NK-92 (cell line): ENCODE data around the gene QSOX2.

Experiments used
- DNase-seq: peaks from one replicate; lab custom pipeline; 2025; ENCODE audit not compliant: unreplicated experiment; lab: John Stamatoyannopoulos, UW

Gene QSOX2

GRCh38 chr9:136204838-136205706 is 40.5 kb downstream of the QSOX2 start, which contains the start of gene LHX3:
TSS of gene LHX3 (minus strand) at chr9:136205128. CDS start at chr9:136205012, 116 bp downstream.
- no peak for DNase-seq

DNA sequence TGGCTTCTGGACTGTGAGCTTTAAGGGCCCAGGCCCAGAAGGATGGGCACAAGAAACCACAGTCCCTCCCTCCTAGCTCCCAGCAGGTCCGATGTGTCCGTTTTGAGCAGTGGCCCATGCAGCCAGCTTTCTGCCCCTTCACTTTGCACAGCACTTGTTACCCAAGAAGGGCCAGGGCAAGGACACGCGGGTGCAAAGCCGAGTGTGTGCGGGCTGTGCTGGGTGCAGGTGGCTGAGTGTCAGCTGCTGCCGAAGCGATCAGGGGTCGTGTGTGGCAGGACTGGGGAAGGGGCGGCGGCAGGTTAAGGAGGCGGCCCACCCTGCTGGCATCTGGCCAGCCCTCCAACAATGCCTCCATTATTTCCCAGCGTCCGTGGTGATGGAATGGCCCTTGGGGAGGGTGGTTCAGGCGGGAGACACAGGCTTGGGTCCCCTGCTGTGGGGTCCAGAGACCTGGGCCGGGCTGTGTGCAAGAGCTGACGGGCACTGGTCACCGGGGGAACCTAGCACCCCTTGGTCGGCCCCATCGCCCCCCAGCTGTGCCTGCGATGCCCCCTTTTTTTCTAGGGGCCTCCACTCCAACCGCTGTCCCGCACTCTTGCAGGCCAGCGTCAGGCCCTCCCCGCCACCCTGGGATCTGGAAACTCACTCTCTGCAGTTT is 41.3 kb downstream of the QSOX2 start:
- DNase-seq = no peak

DNA sequence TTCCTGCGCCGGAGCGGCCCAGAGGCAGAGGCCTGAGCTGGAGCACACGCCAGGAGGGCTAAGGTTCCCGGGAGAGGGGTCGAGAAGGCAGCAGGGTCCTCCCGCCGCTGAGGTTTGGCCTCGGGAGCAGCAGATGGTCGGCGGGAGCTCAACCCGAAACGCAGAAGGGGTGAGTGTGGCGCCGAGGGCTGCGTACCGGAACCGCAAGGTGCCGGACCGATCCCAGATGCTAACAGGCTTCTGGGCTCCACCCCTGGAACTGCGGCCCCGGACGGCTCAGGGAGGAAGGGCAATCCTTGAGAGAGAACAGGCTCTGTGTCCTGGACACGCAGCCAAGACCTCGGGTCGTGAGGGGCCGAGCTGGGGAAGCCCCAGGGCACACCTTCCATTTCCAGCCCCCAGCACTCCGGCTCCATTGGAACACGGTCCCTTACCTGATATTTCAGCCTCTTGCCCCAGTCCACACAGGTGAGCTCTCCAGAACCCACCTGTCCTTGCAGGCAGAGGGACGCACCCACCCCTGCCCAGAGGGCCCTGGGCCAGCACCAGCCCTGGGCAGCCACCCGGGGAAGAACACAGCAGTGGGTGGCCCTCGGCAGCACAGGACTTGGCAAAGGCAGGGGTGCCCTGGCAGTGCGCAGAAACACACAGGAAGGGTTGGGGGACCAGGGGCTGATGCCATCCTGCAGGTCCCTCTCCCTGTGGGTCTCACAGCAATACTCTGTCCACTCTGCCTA is 42.0 kb downstream of the QSOX2 start:
- no peak for DNase-seq

GRCh38 chr9:136202454-136203407 is 42.9 kb downstream of the QSOX2 start:
- DNase-seq = no peak

GRCh38 chr9:136201609-136202453 is 43.8 kb downstream of the QSOX2 start:
- no peak for DNase-seq

GRCh38 chr9:136201174-136201573 is 44.4 kb downstream of the QSOX2 start:
- no peak for DNase-seq

- DNase-seq = no peak
Observed at GRCh38 chr9:136200424-136200823, 45.2 kb downstream of the QSOX2 start.

DNA sequence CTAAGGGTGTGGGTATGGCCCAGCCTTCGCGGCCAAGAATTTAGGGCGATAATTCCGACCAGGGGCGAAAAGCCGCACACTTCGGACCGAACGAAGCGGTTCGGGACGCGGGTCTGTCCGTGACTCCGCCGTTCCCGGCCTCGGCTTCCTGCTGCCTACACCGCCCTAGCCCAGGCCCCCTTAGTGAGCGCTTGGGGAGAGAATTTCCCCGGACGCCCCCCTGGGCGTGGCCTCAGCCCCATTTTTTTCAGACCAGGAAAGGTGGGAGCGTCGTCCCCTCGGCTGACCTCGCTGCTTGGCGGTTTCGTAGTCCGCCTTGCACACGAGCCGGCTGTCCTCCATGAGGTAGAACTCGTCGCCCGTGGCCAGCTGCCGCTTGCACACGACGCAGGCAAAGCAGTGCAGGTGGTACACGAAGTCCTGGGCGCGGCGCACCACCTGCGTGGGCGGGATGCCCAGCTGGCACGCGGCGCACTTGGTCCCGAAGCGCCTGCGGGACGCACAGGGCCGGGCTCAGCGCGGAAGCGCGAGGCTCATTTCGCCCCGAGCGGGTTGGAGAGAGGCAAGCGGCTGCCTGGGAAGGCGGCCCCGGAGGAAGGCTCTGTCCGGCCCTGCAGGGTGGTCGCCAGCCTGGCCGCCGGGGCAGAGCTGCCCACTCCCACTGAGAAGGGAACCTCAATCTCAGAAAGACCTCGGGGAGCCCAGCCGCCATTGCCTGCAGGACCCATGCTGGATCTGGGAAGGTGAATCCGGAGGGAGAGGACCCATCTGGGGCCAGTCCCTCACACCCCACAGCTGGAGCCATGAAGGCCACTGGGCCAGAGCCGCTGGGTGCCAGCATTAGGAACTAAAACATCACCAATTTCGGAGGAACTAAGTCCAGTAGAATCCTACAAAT is 46.0 kb downstream of the QSOX2 start:
- no peak for DNase-seq

DNA sequence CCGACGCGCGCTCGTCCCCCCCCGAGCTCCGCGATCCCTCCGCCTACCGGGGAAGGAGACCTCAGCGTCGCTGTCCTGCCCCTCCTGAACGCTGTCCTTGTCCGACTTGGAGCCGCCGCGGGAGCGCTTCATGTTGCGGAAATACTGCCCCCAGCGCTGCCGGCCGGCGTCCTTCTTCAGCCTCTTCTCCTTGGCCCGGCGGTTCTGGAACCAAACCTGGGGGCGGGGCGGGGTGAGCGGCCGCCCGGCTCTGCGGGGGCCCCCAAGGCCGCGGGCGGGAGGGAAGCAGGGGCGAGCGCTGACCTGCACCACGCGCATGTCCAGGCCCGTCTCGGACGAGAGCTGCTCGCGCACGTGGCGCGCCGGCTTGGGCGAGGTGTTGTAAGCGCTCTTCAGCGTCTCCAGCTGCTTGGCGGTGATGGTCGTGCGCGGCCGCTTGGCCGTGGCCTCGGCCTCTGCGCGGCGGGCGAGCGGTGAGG is 47.0 kb downstream of the QSOX2 start:
- no peak for DNase-seq

GRCh38 chr9:136197930-136198604 is 47.5 kb downstream of the QSOX2 start:
- no peak for DNase-seq

- no peak for DNase-seq
Observed at GRCh38 chr9:136197084-136197875, 48.3 kb downstream of the QSOX2 start.

DNA sequence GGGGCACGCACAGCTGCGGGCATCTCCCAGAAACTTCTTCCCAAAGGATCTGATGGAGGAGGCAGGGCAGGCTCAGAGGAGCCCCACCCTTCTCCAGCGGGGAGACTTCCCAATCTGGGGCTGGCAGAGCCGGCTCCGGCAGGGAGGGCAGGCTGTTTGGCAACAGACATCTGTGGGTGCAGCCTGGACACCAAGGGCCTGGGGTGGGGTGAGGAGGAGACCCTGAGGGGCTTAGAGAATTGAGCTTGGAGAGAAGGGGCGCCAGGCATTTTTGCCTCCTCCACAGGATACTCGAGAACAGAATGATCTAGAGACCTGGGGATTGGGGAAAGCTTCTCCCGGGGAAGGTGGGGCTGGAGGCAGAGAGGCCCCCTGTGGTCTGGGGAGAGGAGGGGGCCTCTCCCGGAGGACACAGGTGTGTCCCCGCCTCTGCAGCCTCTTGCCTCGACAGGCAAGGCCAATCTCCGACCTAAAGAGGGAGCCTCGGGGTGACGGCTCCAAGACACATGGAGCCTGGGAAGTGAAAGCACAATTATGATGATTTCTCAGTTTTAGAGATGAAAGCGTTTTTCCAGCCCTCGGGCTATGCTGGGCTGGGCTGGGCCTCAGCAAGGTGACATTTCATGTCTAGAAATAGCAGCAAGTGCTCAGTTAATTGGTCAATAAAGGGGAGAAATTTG is 49.1 kb downstream of the QSOX2 start:
- DNase-seq = no peak

GRCh38 chr9:136194540-136194939 is 51.1 kb downstream of the QSOX2 start:
- no peak for DNase-seq

DNA sequence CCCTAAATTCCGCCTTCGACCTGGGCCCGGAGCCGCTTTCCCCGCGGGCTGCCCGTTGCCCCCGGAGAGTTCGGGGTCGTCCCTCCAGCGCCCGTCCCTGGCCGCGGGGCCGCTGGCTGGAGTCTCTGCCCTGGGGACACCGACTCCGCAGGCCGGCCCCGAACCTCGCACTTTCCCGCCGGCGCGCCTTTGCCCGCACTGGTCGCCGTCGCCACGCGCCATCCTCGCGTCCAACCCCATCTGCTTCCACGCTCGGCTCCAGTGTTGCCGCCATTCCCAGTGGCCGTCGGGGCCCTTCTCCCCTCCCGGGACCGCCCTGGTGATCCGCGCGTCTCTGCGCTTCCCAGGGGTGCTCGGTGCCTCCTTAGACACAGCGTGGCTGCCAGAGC is 51.7 kb downstream of the QSOX2 start:
- DNase-seq = no peak

DNA sequence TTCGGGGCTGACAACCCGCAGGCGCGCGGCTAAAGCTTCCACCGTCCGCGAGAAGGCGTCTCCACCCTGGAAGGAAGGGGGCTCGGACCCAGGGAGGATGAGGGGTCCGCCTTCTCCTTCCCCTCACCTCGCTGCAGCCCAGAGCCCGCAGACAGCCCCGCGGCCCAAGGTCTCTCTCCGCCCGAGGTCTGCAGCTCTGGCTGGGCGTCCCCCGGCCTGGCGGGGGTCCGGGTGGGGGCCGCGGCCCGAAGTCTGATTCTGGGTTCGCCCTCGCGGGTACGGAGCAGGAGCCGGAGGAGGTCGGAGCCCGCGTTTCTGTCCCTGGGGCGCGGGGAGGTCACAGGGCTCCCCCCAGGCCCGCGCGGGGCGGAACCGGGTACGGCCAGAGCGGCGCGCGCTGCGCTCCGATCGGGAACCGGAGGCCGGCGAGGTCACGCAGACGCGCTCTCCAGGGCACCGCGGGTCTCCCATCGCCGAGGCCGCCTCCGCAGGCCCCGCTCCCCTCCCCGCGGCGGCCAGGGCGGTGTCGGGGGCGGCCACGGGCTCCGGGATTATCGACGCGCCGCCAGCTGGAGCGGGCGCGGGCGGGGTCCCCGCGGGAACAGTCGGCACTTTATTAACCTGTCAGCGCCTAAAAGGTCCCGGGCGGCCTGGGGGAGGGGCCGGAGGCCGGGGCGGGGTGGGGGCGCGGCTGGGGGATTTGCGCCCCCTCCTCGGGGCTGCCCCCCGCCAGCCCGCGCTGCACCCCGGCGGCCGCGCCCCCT is 52.3 kb downstream of the QSOX2 start:
- DNase-seq = no peak
